ENCODE measurements around the gene TMEM140.

TMEM140 gene

GRCh38 chr7:135164357-135165061 lies 16.6 kb downstream of the TMEM140 start:
- TF ChIP-seq CTCF (IDR thresholded peaks at IDR 0.05; ENCODE audit: poor library complexity, severe bottlenecking), result peak; percentile 19
- Histone ChIP-seq H3K4me1 (ENCODE audit: insufficient read depth, poor library complexity, severe bottlenecking) (peaks cover 13% of the 10 kb centered on the region), H3K4me3 (ENCODE audit: severe bottlenecking) (no peak overlapping the region), H3K27ac (ENCODE audit: poor library complexity, severe bottlenecking) (no peak overlapping the region), H3K27me3 (ENCODE audit: insufficient read depth, poor library complexity, severe bottlenecking) (no peaks in the 10 kb centered on the region), H3K36me3 (ENCODE audit: low read depth) (peaks cover 36% of the 10 kb centered on the region), H3K9me3 (ENCODE audit: severe bottlenecking) (peaks cover 2% of the 10 kb centered on the region)
- ATAC-seq (ENCODE audit: low read depth) (peak; percentile 10; the same call in 2 of the 3 replicates), DNase-seq (ENCODE audit: low spot score) (no peak)

- Histone ChIP-seq H3K27me3 (ENCODE audit: insufficient read depth, poor library complexity, severe bottlenecking) (no peaks in the 10 kb centered on the region), H3K4me3 (ENCODE audit: severe bottlenecking) (no peak overlapping the region), H3K9me3 (ENCODE audit: severe bottlenecking) (peaks cover 2% of the 10 kb centered on the region), H3K36me3 (ENCODE audit: low read depth) (peaks cover 36% of the 10 kb centered on the region), H3K4me1 (ENCODE audit: insufficient read depth, poor library complexity, severe bottlenecking) (peaks cover 5% of the 10 kb centered on the region), H3K27ac (ENCODE audit: poor library complexity, severe bottlenecking) (no peak overlapping the region)
- ATAC-seq (ENCODE audit: low read depth) (no peak), DNase-seq (ENCODE audit: low spot score) (no peak)
- TF ChIP-seq CTCF (IDR thresholded peaks at IDR 0.05; ENCODE audit: poor library complexity, severe bottlenecking), result no peak
Measured at GRCh38 chr7:135165862-135166261, 18.0 kb downstream of the TMEM140 start.

GRCh38 chr7:135166338-135166990 lies 18.6 kb downstream of the TMEM140 start:
- ATAC-seq (ENCODE audit: low read depth), result no peak
- peaks cover 8% of the 10 kb centered on the region for H3K4me1 ChIP-seq (ENCODE audit: insufficient read depth, poor library complexity, severe bottlenecking)
- H3K27me3 ChIP-seq (ENCODE audit: insufficient read depth, poor library complexity, severe bottlenecking), result no peaks in the 10 kb centered on the region
- H3K36me3 ChIP-seq (ENCODE audit: low read depth), result peaks cover 36% of the 10 kb centered on the region
- no peak overlapping the region for H3K4me3 ChIP-seq (ENCODE audit: severe bottlenecking)
- H3K9me3 ChIP-seq (ENCODE audit: severe bottlenecking), result peaks cover 2% of the 10 kb centered on the region
- TF ChIP-seq CTCF (IDR thresholded peaks at IDR 0.05; ENCODE audit: poor library complexity, severe bottlenecking), result no peak
- H3K27ac ChIP-seq (ENCODE audit: poor library complexity, severe bottlenecking), result no peak overlapping the region
- DNase-seq (ENCODE audit: low spot score), result no peak

- H3K36me3 ChIP-seq (ENCODE audit: low read depth), result peaks cover 36% of the 10 kb centered on the region
- TF ChIP-seq CTCF (IDR thresholded peaks at IDR 0.05; ENCODE audit: poor library complexity, severe bottlenecking), result no peak
- H3K4me3 ChIP-seq (ENCODE audit: severe bottlenecking), result no peak overlapping the region
- no peak overlapping the region for H3K27ac ChIP-seq (ENCODE audit: poor library complexity, severe bottlenecking)
- no peaks in the 10 kb centered on the region for H3K9me3 ChIP-seq (ENCODE audit: severe bottlenecking)
- H3K27me3 ChIP-seq (ENCODE audit: insufficient read depth, poor library complexity, severe bottlenecking), result no peaks in the 10 kb centered on the region
- H3K4me1 ChIP-seq (ENCODE audit: insufficient read depth, poor library complexity, severe bottlenecking), result peaks cover 8% of the 10 kb centered on the region
- no peak for DNase-seq (ENCODE audit: low spot score)
- ATAC-seq (ENCODE audit: low read depth), result no peak
Measured at GRCh38 chr7:135167365-135167917, 19.6 kb downstream of the TMEM140 start.
